Suprapubic skin (tissue), 4 donors: ENCODE measurements around the gene GPC5.

Experiments
- EP300 ChIP-seq: sonication (generic); formaldehyde crosslinking; IDR thresholded peaks from one replicate; pipeline ENCODE4 v1.6.1; 2017; ENCODE audit warnings: antibody characterized with exemption
- POLR2AphosphoS5 ChIP-seq, 3 donors: sonication (generic); formaldehyde crosslinking; IDR thresholded peaks; one replicate each; pipeline ENCODE4 v1.6.1; 2017; ENCODE audit warnings: antibody characterized with exemption in 3 of 3
- TF ChIP-seq, protein P1 (sequence below), 2 donors: fragments of 200-600 bp in 1 of 2; fragments of 450-650 bp in 1 of 2; sonication (generic) in 1 of 2; IDR thresholded peaks; one replicate each; pipeline ENCODE4 v1.5.1; 2016 to 2019; ENCODE audit warnings: antibody characterized with exemption in 2 of 2, mild to moderate bottlenecking in 1 of 2, moderate library complexity in 1 of 2

DNA sequence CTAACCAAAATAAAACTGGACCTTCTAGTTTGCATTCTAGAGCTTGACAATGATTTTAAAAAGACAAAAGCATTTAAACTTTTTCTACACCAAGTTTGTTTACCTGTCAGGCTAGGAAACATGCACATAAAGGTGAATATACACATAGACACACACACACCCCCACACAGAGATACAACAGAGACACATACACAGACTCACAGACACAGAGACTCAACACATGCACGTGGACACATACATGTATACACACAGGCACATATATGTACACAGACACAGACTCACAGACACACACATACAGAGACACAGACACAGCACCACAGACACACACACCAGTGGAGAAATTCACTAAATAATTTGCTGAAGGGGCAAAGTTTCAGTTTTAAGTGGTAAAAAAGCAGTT, 155.7 kb downstream of the GPC5 start:
- TF ChIP-seq, protein P1, sequence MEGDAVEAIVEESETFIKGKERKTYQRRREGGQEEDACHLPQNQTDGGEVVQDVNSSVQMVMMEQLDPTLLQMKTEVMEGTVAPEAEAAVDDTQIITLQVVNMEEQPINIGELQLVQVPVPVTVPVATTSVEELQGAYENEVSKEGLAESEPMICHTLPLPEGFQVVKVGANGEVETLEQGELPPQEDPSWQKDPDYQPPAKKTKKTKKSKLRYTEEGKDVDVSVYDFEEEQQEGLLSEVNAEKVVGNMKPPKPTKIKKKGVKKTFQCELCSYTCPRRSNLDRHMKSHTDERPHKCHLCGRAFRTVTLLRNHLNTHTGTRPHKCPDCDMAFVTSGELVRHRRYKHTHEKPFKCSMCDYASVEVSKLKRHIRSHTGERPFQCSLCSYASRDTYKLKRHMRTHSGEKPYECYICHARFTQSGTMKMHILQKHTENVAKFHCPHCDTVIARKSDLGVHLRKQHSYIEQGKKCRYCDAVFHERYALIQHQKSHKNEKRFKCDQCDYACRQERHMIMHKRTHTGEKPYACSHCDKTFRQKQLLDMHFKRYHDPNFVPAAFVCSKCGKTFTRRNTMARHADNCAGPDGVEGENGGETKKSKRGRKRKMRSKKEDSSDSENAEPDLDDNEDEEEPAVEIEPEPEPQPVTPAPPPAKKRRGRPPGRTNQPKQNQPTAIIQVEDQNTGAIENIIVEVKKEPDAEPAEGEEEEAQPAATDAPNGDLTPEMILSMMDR (IDR thresholded peaks at IDR 0.05), result no peak
- TF ChIP-seq EP300 (no peak), POLR2AphosphoS5 (IDR thresholded peaks at IDR 0.05) (no peak)
